Thoracic aorta (tissue), 2 donors: ENCODE measurements around the gene EMP3. TPM values are rescaled to one million over a fixed set of nuclear protein-coding genes. Genes with fewer than 3 reads are reported as not detected.

ENCODE experiments used
- ATAC-seq: fragments of 150-250 bp; one replicate; pipeline ENCODE4 v1.8.0; 2017; ENCODE audit warnings: low read depth; ENCODE audit not compliant: insufficient number of reproducible peaks, low FRiP score
- DNase-seq: peaks from one replicate; pipeline ENCODE4 v3.0.0-alpha.2; 2020; ENCODE audit warnings: low spot score
- H3K27ac ChIP-seq, 2 donors: fragments of 200-600 bp; sonication (generic); 1 replicate in 1 of 2; 2 replicates in 1 of 2; pipeline ENCODE4 v1.5.1; 2016; ENCODE audit warnings: mild to moderate bottlenecking in 2 of 2, moderate library complexity in 2 of 2
- H3K27me3 ChIP-seq: fragments of 200-600 bp; sonication (generic); replicated peaks from 2 replicates; pipeline ENCODE4 v1.6.0; 2016; ENCODE audit warnings: mild to moderate bottlenecking; ENCODE audit not compliant: insufficient read depth
- H3K36me3 ChIP-seq: fragments of 200-600 bp; sonication (generic); one replicate; pipeline ENCODE4 v1.5.1; 2016
- H3K4me1 ChIP-seq, 2 donors: fragments of 200-600 bp; sonication (generic); 1 replicate in 1 of 2; 2 replicates in 1 of 2; pipeline versions ENCODE4 v1.5.1 to v1.6.0; 2016; ENCODE audit warnings: low read depth in 2 of 2, mild to moderate bottlenecking in 1 of 2; ENCODE audit not compliant: control insufficient read depth in 1 of 2
- H3K4me3 ChIP-seq: fragments of 200-600 bp; sonication (generic); 2 replicates; pipeline ENCODE4 v1.5.1; 2016; ENCODE audit warnings: mild to moderate bottlenecking
- H3K9me3 ChIP-seq: fragments of 200-600 bp; sonication (generic); 2 replicates; pipeline ENCODE4 v1.5.1; 2016
- total RNA-seq, 2 donors: library from RNA; depleted of rRNA; stranded (reverse); fragments of >200 nt; gene quantifications; one replicate each; pipeline versions ENCODE4 v1.1.0 to v1.2.3, GENCODE V29; 2016
- TF ChIP-seq, protein P1 (sequence below): fragments of 200-600 bp; sonication (generic); IDR thresholded peaks from one replicate; pipeline ENCODE4 v1.5.1; 2019; ENCODE audit warnings: antibody characterized with exemption

Gene EMP3
- total RNA-seq, 2 donors from 2014 or later, result 61.7 to 95.7 TPM

DNA sequence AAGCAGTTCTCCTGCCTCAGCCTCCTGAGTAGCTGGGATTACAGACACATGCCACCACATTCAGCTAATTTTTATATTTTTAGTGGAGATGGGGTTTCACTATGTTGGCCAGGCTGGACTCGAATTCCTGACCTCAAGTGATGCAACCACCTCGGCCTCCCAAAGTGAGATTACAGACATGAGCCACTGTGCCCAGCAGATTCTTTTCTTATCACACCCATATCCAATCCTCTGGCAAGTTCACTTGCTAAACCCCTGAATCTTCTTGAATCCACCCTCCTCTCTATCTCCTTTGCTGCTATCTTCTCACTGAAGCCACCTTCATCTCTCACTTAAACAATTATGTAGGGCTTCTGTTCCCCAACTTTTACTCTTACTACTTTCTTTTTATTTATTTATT is 20.8 kb downstream of the EMP3 start:
- no peaks in the 10 kb centered on the region for H3K36me3 ChIP-seq
- H3K4me3 ChIP-seq, result no peak overlapping the region
- TF ChIP-seq, protein P1, sequence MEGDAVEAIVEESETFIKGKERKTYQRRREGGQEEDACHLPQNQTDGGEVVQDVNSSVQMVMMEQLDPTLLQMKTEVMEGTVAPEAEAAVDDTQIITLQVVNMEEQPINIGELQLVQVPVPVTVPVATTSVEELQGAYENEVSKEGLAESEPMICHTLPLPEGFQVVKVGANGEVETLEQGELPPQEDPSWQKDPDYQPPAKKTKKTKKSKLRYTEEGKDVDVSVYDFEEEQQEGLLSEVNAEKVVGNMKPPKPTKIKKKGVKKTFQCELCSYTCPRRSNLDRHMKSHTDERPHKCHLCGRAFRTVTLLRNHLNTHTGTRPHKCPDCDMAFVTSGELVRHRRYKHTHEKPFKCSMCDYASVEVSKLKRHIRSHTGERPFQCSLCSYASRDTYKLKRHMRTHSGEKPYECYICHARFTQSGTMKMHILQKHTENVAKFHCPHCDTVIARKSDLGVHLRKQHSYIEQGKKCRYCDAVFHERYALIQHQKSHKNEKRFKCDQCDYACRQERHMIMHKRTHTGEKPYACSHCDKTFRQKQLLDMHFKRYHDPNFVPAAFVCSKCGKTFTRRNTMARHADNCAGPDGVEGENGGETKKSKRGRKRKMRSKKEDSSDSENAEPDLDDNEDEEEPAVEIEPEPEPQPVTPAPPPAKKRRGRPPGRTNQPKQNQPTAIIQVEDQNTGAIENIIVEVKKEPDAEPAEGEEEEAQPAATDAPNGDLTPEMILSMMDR, result no peak
- no peaks in the 10 kb centered on the region for H3K9me3 ChIP-seq
- DNase-seq (no peak), ATAC-seq (no peak)
- no peak overlapping the region for H3K27ac ChIP-seq
- no peaks in the 10 kb centered on the region for H3K4me1 ChIP-seq
- H3K27me3 ChIP-seq, result no peaks in the 10 kb centered on the region

DNA sequence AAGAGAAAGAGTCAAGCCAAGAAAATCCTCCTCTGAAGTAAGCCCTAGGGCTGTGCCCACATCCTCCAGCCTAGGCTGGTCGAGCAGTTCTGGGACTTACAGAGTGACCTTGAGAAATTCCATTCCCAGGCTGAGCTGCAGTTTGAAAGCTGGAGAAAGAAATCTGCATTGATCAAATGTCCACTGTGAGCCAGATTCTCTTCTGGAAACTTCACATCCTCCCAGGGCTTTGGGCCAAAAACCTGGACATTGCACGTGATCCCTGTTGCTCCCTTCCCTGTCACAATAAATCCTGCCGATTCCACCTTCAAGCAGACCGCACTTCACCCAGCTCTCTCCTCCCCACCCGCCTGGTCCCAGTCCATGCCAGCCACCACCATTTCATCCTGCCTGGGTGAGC is 22.7 kb downstream of the EMP3 start:
- no peak for ATAC-seq

GRCh38 chr19:48348737-48349136 is 23.4 kb downstream of the EMP3 start:
- TF ChIP-seq, protein P1, result no peak
- DNase-seq (no peak), ATAC-seq (no peak)
- Histone ChIP-seq H3K4me1 (no peaks in the 10 kb centered on the region), H3K27me3 (no peaks in the 10 kb centered on the region), H3K27ac (no peak overlapping the region), H3K4me3 (no peak overlapping the region), H3K36me3 (no peaks in the 10 kb centered on the region), H3K9me3 (no peaks in the 10 kb centered on the region)

More for the DNA sequence above, 22.7 kb downstream of the EMP3 start:
- TF ChIP-seq, protein P1, result no peak
- Histone ChIP-seq H3K4me1 (no peaks in the 10 kb centered on the region), H3K9me3 (no peaks in the 10 kb centered on the region), H3K27me3 (no peaks in the 10 kb centered on the region), H3K36me3 (no peaks in the 10 kb centered on the region), H3K27ac (no peak overlapping the region), H3K4me3 (no peak overlapping the region)
- DNase-seq, result no peak

- Histone ChIP-seq H3K36me3 (no peaks in the 10 kb centered on the region), H3K27ac (no peak overlapping the region), H3K4me3 (no peak overlapping the region), H3K4me1 (no peaks in the 10 kb centered on the region), H3K9me3 (no peaks in the 10 kb centered on the region), H3K27me3 (no peaks in the 10 kb centered on the region)
- ATAC-seq (no peak), DNase-seq (no peak)
- TF ChIP-seq, protein P1, result no peak
Measured at GRCh38 chr19:48350856-48351255, 25.5 kb downstream of the EMP3 start.

GRCh38 chr19:48351341-48351752 is 26.0 kb downstream of the EMP3 start:
- TF ChIP-seq, protein P1, result peak; percentile 71
- no peak overlapping the region for H3K27ac ChIP-seq
- H3K27me3 ChIP-seq, result no peaks in the 10 kb centered on the region
- no peaks in the 10 kb centered on the region for H3K4me1 ChIP-seq
- no peak overlapping the region for H3K4me3 ChIP-seq
- H3K9me3 ChIP-seq, result no peaks in the 10 kb centered on the region
- ATAC-seq, result no peak
- no peaks in the 10 kb centered on the region for H3K36me3 ChIP-seq
- DNase-seq, result no peak
